Measurements from ENCODE around the gene LRRFIP1. TPM values are rescaled to one million over a fixed set of nuclear protein-coding genes. Genes with fewer than 3 reads are reported as not detected.

The LRRFIP1 gene
- polyA plus RNA-seq, 1 donor from 2014 or later = 96.3 TPM

- no peaks in the 10 kb centered on the region for H3K9me2 ChIP-seq (ENCODE audit: insufficient read depth, low read length)
- no peak overlapping the region for H3K4me2 ChIP-seq (ENCODE audit: low read length)
- H3F3A ChIP-seq (ENCODE audit: insufficient read depth, low read length, poor library complexity, severe bottlenecking) = no peaks in the 10 kb centered on the region
- H2AFZ ChIP-seq (ENCODE audit: low read depth, low read length) = no peak overlapping the region
- H3K9ac ChIP-seq (ENCODE audit: low read length) = no peak overlapping the region
- H3K27me3 ChIP-seq (ENCODE audit: insufficient read depth, low read depth, low read length) = peaks cover 4% of the 10 kb centered on the region
- H3K9me3 ChIP-seq (ENCODE audit: low read length) = peaks cover 2% of the 10 kb centered on the region
- H3K79me2 ChIP-seq (replicated peaks; ENCODE audit: insufficient read depth, low read length) = peaks cover 37% of the 10 kb centered on the region
- no peak overlapping the region for H3K27ac ChIP-seq (ENCODE audit: low read length)
- H4K20me1 ChIP-seq (ENCODE audit: insufficient read depth) = no peaks in the 10 kb centered on the region
- peaks cover 8% of the 10 kb centered on the region for H3K36me3 ChIP-seq (ENCODE audit: insufficient read depth, low read length)
- TF ChIP-seq EP300 (conservative IDR thresholded peaks at IDR 0.05; ENCODE audit: poor library complexity, severe bottlenecking) (no peak), MXI1 (conservative IDR thresholded peaks at IDR 0.05; ENCODE audit: poor library complexity, severe bottlenecking) (no peak), RAD21 (conservative IDR thresholded peaks at IDR 0.05) (no peak), EZH2 (IDR thresholded peaks at IDR 0.05; ENCODE audit: borderline replicate concordance, insufficient read depth, low read length, poor library complexity, severe bottlenecking) (no peak), TAF1 (IDR thresholded peaks at IDR 0.05; ENCODE audit: low read depth) (no peak), SMC3 (conservative IDR thresholded peaks at IDR 0.05; ENCODE audit: poor library complexity) (no peak), CTCF (IDR thresholded peaks at IDR 0.05; ENCODE audit: poor library complexity, severe bottlenecking) (no peak)
- H3K4me3 ChIP-seq (ENCODE audit: low read length) = no peak overlapping the region
Observed at GRCh38 chr2:237629739-237630138, 2.4 kb downstream of the LRRFIP1 start.

GRCh38 chr2:237630216-237631000, 3.0 kb downstream of the LRRFIP1 start:
- Histone ChIP-seq H3K4me3 (ENCODE audit: low read length) (no peak overlapping the region), H3K9me2 (ENCODE audit: insufficient read depth, low read length) (no peaks in the 10 kb centered on the region), H3K36me3 (ENCODE audit: insufficient read depth, low read length) (peaks cover 8% of the 10 kb centered on the region), H4K20me1 (ENCODE audit: insufficient read depth) (no peaks in the 10 kb centered on the region), H3K79me2 (replicated peaks; ENCODE audit: insufficient read depth, low read length) (peaks cover 43% of the 10 kb centered on the region), H2AFZ (ENCODE audit: low read depth, low read length) (no peak overlapping the region), H3K27me3 (ENCODE audit: insufficient read depth, low read depth, low read length) (peaks cover 4% of the 10 kb centered on the region), H3K27ac (ENCODE audit: low read length) (no peak overlapping the region), H3K9me3 (ENCODE audit: low read length) (peaks cover 5% of the 10 kb centered on the region), H3F3A (ENCODE audit: insufficient read depth, low read length, poor library complexity, severe bottlenecking) (no peaks in the 10 kb centered on the region), H3K4me2 (ENCODE audit: low read length) (no peak overlapping the region), H3K9ac (ENCODE audit: low read length) (no peak overlapping the region)
- TF ChIP-seq EZH2 (IDR thresholded peaks at IDR 0.05; ENCODE audit: borderline replicate concordance, insufficient read depth, low read length, poor library complexity, severe bottlenecking) = no peak
- no peak for TF ChIP-seq POLR2AphosphoS5 (IDR thresholded peaks at IDR 0.05)
- no peak for TF ChIP-seq MXI1 (conservative IDR thresholded peaks at IDR 0.05; ENCODE audit: poor library complexity, severe bottlenecking)
- TF ChIP-seq TAF1 (IDR thresholded peaks at IDR 0.05; ENCODE audit: low read depth) = no peak
- no peak for TF ChIP-seq RAD21 (conservative IDR thresholded peaks at IDR 0.05)
- no peak for TF ChIP-seq SMC3 (conservative IDR thresholded peaks at IDR 0.05; ENCODE audit: poor library complexity)
- no peak for TF ChIP-seq EP300 (conservative IDR thresholded peaks at IDR 0.05; ENCODE audit: poor library complexity, severe bottlenecking)
- TF ChIP-seq REST (IDR thresholded peaks at IDR 0.05; ENCODE audit: borderline replicate concordance) = no peak
- TF ChIP-seq CTCF (IDR thresholded peaks at IDR 0.05; ENCODE audit: poor library complexity, severe bottlenecking) = no peak
